Cerebellar nuclear complex (tissue), 1 donor: ENCODE data around the gene MNX1.

Experiments used
- DNase-seq, 2 experiments: peaks; one replicate each; lab custom pipeline; 2025; lab: John Stamatoyannopoulos, UW

The MNX1 gene

GRCh38 chr7:157002819-157003421, 7.5 kb downstream of the MNX1 start:
- DNase-seq, result no peak

- DNase-seq, result no peak
Observed at GRCh38 chr7:157001920-157002818, 8.3 kb downstream of the MNX1 start.

GRCh38 chr7:157000741-157001653, 9.5 kb downstream of the MNX1 start:
- DNase-seq, result no peak

- DNase-seq, result no peak
Observed at GRCh38 chr7:156999958-157000726, 10.3 kb downstream of the MNX1 start.

DNA sequence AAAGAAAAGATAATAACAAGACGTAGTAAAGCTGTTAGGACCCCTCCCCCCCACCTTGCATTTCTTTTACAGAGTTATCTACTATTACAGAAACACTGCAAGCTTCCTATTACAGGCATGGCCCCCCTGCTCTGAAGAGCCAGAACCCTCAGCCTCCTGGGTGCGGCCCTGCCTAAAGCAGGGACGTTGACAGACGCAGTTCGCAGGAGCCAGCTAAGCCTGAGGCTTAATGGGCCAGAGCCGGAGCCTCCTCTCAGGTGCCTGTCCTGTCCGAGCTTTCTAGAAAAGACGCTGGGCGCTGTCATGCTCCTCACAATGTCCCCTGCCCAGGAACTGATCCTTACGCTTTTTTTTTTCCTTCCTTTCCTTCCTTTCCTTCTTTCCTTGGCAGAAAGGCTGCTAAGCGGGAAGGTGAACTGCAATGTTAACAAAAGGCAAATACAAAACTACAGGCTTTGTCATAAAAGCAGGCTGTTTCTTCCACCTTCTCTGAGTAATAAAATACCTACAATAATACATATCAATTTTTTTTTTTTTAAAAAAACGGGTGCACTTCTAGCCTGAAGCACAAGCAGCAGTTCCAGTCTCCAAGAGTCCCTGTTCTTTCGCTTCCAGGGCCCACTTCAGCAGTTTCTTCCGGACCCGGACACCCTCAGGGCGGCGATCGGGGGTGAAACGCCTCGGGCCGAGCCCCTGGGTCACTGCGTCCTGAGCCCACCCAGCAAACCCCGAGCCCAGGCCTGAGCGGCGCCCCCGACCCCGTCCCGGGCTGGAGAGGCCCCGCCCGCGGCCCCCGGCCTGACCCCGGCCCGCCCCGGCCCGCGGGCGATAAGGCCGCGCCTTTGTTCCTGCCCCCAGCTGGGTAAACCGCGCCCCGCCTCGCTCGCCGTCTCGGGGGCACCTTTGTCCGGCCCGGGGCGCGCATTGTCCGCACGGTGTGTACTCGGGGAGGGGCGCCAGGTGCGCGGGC, 11.2 kb downstream of the MNX1 start:
- DNase-seq, result no peak

DNA sequence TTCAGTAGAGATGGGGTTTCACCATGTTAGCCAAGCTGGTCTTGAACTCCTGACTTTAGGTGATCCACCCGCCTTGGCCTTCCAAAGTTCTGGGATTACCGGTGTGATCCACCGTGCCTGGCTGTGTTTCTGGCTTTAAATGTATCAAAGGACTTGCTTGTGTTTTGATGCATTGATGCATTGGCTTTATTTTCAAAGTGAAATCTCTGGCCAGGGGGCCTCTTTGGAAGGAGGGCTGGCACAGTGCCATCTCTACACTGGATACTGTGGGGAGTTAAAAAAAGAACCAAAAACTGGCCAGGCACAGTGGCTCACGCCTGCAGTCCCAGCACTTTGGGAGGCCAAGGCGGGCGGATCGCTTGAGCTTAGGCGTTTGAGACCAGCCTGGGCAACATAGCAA, 16.0 kb downstream of the MNX1 start:
- no peak for DNase-seq

- no peak for DNase-seq
Observed at GRCh38 chr7:156993925-156994235, 16.6 kb downstream of the MNX1 start.

DNA sequence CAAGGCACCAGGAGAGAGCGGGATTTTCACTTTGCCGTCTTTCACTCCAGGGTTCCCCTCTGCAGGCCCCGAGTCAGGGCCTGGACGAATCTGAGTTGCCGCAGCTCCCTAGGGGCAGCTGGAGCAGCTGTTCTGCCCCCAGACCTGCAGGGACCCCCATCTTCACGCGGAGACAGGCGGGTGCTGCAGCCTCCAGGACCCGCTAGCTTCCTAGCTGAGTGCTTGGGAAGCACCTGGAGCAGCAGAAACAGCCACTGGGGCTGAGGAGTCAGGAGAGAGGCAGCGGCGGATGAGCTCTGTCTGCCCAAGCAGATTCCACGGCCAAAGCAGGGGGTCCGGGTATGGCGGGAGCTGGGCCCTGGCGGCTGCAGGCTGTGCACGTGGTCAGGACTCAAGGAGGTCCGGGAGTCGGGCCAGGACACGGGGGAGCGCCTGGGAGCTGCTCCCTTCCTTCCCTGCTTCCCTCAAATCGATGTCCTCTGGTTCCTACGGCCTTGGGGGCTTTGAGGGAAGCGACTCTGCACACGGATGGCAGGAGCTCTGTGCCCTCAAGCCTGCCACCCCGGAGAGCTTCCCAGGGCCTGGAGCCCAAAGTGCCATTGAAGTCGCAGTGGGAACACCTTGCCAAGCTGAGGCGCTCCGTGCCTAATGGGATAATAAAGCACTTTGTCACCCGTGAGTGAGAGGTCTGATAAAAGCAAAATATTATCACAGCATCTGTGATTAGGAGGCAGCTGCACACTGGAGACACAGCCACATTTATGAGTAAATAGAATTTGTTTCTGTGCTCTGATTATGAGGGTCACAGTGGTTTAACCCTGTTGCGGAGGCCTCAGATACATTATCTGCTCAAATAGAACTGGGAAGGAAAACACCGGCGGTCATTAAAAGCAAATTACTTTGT, 17.2 kb downstream of the MNX1 start:
- DNase-seq, result no peak

- DNase-seq, result no peak
Observed at GRCh38 chr7:156989766-156990535, 20.5 kb downstream of the MNX1 start.

- DNase-seq, result no peak
Observed at GRCh38 chr7:156988343-156989185, 21.9 kb downstream of the MNX1 start.

DNA sequence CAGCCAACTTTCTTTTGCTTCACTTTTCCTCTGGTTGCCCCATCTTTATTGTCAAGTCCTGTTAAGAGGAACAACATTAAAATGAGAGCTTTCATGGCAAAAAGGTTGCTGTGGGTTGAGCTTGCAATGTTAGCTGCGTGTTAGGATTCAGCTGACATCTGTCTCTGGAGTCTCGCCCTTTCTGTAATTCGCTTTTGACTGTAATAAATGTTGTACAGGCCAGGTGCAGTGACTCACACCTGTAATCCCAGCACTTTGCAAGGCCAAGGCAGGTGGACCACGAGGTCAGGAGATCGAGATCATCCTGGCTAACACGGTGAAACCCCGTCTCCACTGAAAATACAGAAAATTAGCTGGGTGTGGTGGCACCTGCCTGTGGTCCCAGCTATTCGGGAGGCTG, 24.1 kb downstream of the MNX1 start:
- no peak for DNase-seq

GRCh38 chr7:156985101-156985992, 25.1 kb downstream of the MNX1 start:
- no peak for DNase-seq

GRCh38 chr7:156984174-156984891, 26.1 kb downstream of the MNX1 start:
- no peak for DNase-seq

DNA sequence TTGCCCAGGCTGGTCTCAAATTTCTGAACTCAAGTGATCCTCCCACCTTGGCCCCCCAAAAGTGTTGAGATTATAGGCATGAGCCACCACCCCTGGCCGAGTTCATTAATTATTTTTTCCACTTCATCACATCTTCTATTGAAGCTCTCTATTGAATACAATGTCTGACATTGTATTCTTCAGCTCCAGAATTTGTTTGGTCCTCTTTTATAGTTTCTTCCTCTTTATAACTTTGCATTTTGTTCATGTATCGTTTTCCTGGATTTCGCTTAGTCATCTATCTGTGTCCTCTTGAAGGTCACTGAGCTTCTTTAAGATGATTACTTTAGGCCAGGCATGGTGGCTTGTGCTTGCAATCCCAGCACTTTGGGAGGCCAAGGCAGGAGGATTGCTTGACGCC, 30.8 kb downstream of the MNX1 start:
- DNase-seq, result no peak

- DNase-seq, result no peak
Observed at GRCh38 chr7:156979007-156979606, 31.4 kb downstream of the MNX1 start.

DNA sequence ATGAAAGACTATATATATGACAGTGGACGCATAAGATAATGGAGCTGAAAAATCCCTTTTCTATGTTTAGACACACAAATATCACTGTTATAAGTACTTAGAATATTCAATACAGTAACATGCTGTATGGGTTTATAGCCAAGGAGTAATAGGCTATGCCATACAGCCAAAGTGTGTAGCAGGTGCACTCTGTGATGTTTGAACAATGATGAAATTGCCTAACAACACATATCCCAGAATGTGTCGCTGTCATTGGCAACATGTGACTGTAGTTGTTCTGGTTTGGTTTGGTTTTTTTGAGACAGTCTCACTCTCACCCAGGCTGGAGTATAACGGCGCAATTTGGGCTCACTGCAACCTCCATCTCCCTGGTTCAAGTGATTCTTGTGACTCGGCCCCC, 34.8 kb downstream of the MNX1 start:
- DNase-seq, result no peak
